Spleen (tissue), 7 donors: ENCODE data around the gene NFYB.

ENCODE experiments used
- POLR2AphosphoS5 ChIP-seq, 3 donors: sonication (generic); formaldehyde crosslinking; IDR thresholded peaks; one replicate each; pipeline ENCODE4 v1.5.1; 2017; ENCODE audit warnings: antibody characterized with exemption in 3 of 3
- TF ChIP-seq, protein P1 (sequence below), 11 experiments: fragments of 200-600 bp in 7 of 11; fragments of 450-650 bp in 4 of 11; sonication (generic) in 4 of 11; IDR thresholded peaks in 8 of 11; conservative IDR thresholded peaks in 3 of 11; 1 replicate in 7 of 11; 2 replicates in 4 of 11; pipeline versions ENCODE4 v1.4.0 to v1.8.0; 2016 to 2021; ENCODE audit warnings: antibody characterized with exemption in 11 of 11, inconsistent platforms in 4 of 11, mild to moderate bottlenecking in 1 of 11
- donor health status: DM: no; HTN: no; CAD: no; lungs with moderate emphysema.
- donor health status: DM: no; HTN: no; CAD: no.
- donor health status: DM: no; HTN: no; CAD: no.

DNA sequence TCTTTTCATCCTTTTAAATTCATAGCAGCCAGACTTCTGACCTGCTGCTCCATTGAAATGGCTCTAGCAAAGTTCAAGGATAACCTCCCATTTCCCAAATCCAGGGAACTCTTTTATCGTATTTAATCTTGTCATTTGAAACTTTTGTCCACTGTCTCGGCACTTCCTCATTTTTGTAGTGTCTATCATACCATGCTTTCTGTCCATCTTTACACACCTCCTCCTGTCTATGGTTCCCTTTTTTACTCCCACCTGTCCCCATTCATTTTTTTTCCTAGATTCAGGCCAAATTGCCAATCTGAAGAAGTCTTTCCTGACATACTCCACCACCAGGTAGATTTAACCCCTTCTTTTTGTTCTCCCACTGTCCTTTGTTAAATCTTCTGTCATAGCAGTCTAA, 31.0 kb downstream of the NFYB start:
- TF ChIP-seq, protein P1, sequence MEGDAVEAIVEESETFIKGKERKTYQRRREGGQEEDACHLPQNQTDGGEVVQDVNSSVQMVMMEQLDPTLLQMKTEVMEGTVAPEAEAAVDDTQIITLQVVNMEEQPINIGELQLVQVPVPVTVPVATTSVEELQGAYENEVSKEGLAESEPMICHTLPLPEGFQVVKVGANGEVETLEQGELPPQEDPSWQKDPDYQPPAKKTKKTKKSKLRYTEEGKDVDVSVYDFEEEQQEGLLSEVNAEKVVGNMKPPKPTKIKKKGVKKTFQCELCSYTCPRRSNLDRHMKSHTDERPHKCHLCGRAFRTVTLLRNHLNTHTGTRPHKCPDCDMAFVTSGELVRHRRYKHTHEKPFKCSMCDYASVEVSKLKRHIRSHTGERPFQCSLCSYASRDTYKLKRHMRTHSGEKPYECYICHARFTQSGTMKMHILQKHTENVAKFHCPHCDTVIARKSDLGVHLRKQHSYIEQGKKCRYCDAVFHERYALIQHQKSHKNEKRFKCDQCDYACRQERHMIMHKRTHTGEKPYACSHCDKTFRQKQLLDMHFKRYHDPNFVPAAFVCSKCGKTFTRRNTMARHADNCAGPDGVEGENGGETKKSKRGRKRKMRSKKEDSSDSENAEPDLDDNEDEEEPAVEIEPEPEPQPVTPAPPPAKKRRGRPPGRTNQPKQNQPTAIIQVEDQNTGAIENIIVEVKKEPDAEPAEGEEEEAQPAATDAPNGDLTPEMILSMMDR (IDR thresholded peaks at IDR 0.05 in 8 of 11, conservative IDR thresholded peaks at IDR 0.05 in 3 of 11) = no peak
- TF ChIP-seq POLR2AphosphoS5 (IDR thresholded peaks at IDR 0.05) = no peak
